AG10803 (cell line): Measurements from ENCODE around the gene UBAC1.
"Not testable (repeated sequence)": the region's sequence is repeated elsewhere in the genome, so short reads cannot be mapped to it uniquely, and the experiment has no call there.

Source experiments
- DNase-seq: peaks from one replicate; pipeline ENCODE4 v3.0.0; 2010; ENCODE audit warnings: low read depth
- H3K4me3 ChIP-seq: 2 replicates; pipeline ENCODE4 v1.5.1; 2011; ENCODE audit warnings: mild to moderate bottlenecking, low read length, control low read depth
- CTCF ChIP-seq: conservative IDR thresholded peaks from 2 replicates; pipeline ENCODE4 v1.5.1; 2011; ENCODE audit warnings: mild to moderate bottlenecking, low read length, control low read depth, inconsistent platforms

Gene UBAC1

GRCh38 chr9:135898634-135899407 lies 62.4 kb downstream of the UBAC1 start:
- TF ChIP-seq CTCF = no peak
- H3K4me3 ChIP-seq = no peak overlapping the region
- DNase-seq = peak; percentile 94

GRCh38 chr9:135896626-135897025 lies 64.5 kb downstream of the UBAC1 start:
- DNase-seq = no peak
- no peak for TF ChIP-seq CTCF
- H3K4me3 ChIP-seq = no peak overlapping the region

- DNase-seq = no peak
- TF ChIP-seq CTCF = no peak
- no peak overlapping the region for H3K4me3 ChIP-seq
Measured at GRCh38 chr9:135896205-135896604, 65.0 kb downstream of the UBAC1 start.

- no peak for TF ChIP-seq CTCF
- no peak for DNase-seq
- H3K4me3 ChIP-seq = no peak overlapping the region
Measured at GRCh38 chr9:135895202-135895848, 65.8 kb downstream of the UBAC1 start.

GRCh38 chr9:135893104-135893503 lies 68.1 kb downstream of the UBAC1 start:
- H3K4me3 ChIP-seq = no peak overlapping the region
- no peak for DNase-seq
- TF ChIP-seq CTCF = no peak

- DNase-seq, H3K4me3 ChIP-seq: not testable (repeated sequence)
Measured at GRCh38 chr9:135892327-135892726, 68.8 kb downstream of the UBAC1 start.

- H3K4me3 ChIP-seq = no peak overlapping the region
- DNase-seq = no peak
- no peak for TF ChIP-seq CTCF
Measured at GRCh38 chr9:135891027-135891631, 70.0 kb downstream of the UBAC1 start.
